ENCODE measurements around the gene RASD1. TPM values are rescaled to one million over a fixed set of nuclear protein-coding genes. Genes with fewer than 3 reads are reported as not detected.
A peak's percentile ranks its signal among the peaks of the same experiment; 100 is the strongest.

Gene RASD1
- total RNA-seq, 1 experiment from 2014 or later: 0.30 TPM

DNA sequence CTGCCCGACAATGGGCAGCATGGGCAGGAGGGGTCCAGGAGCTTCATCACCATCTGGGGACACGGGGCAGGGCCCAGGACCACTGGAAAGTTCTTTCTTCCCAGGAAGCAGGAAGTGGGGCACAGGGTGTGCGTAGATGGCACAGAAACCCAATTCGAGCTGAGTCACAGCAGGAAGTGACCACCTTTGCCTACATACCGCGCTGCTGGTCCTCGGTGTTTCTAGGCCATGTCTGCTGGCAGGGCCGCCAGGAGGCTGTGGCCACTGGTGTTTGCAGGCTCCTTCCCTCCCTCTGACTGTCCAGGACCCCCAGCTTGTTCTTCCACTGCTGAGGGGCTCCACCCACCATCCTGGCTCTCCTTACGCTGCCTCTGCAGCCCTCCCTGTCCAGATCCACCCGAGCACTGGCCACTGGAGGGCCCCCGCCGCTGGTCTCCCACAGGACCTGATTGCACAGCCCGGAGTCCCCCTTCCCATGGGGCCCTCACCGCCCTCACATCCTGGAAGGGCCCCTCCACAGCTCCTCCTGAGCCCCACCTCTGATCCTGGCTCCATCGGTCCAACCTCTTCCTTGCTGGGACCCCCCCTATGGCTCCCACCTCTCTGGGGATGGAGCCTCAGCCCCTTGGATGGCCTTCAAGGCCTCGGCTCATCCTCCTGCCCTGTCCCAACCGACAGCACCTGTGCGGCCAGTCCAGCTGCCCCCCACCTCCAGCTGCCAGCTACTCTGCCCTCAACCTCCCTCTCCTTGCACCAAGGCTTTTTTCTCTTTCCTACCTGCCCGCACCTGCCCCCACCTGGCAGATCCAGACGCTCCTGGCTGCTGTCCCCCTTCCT, 14.5 kb upstream of the RASD1 start:
- Histone ChIP-seq H3K4me2 (ENCODE audit: low read length) (peak overlapping the region; percentile 11; the same call in 1 of the 2 replicates), H3K27me3 (ENCODE audit: insufficient read depth, low read length) (no peaks in the 10 kb centered on the region), H3K9ac (ENCODE audit: low read length) (no peak overlapping the region), H3K9me2 (ENCODE audit: insufficient read depth) (no peaks in the 10 kb centered on the region), H2AFZ (ENCODE audit: low read depth, low read length, poor library complexity, severe bottlenecking) (no peak overlapping the region), H3K4me3 (replicated peaks in 1 of 2; ENCODE audit: low read depth in 1 of 2, low read length in 2 of 2) (no peak overlapping the region), H3K27ac (ENCODE audit: low read depth, low read length) (no peak overlapping the region; the same call in 1 of the 2 replicates), H3K4me1 (ENCODE audit: control insufficient read depth in 1 of 2, insufficient read depth in 2 of 2, low read length in 2 of 2) (peaks cover 5 to 33% of the 10 kb centered on the region in 2 experiments; a peak in 3 of 4 replicates), H3K79me2 (ENCODE audit: insufficient read depth, low read length) (no peaks in the 10 kb centered on the region), H3K9me3 (ENCODE audit: control insufficient read depth in 1 of 2, insufficient read depth in 1 of 2, low read depth in 1 of 2, low read length in 2 of 2) (no peaks in the 10 kb centered on the region), H3K36me3 (ENCODE audit: control insufficient read depth in 1 of 2, insufficient read depth in 2 of 2, low read length in 2 of 2) (no peaks in the 10 kb centered on the region), H4K20me1 (ENCODE audit: insufficient read depth) (no peaks in the 10 kb centered on the region)
- BruUV-seq (replicated peaks): no TSS peak
- ChIA-PET CTCF (interaction anchor here (2.9 kb wide), 1 partner anchor 14 kb away, joined by 19 read pairs; the partner anchor contains the start of gene RASD1), RAD21 (ENCODE audit: low non-redundant PET in 1 of 2, low total read pairs in 2 of 2, uncharacterized antibody in 2 of 2, unreplicated experiment in 2 of 2) (no interaction called here), POLR2A (interaction anchor here (1.4 kb wide), 1 partner anchor 14 kb away, joined by 3 read pairs; no protein-coding TSS in a partner anchor)
- ATAC-seq: no peak
- TF ChIP-seq FOSL1 (IDR thresholded peaks at IDR 0.05; ENCODE audit: low read depth) (no peak), EZH2phosphoT487 (IDR thresholded peaks at IDR 0.05; ENCODE audit: borderline replicate concordance) (no peak), TCF7L2 (IDR thresholded peaks at IDR 0.05; ENCODE audit: borderline replicate concordance, extremely low read depth, insufficient read depth, insufficient read length) (no peak), ZNF274 (IDR thresholded peaks at IDR 0.05; ENCODE audit: low read depth, low read length) (no peak), POLR2AphosphoS5 (IDR thresholded peaks at IDR 0.05; ENCODE audit: low read depth, low read length) (no peak), CEBPB (IDR thresholded peaks at IDR 0.05; ENCODE audit: low read depth) (no peak), EZH2 (IDR thresholded peaks at IDR 0.05) (no peak), EGR1 (IDR thresholded peaks at IDR 0.05; ENCODE audit: low read depth) (no peak), SRF (IDR thresholded peaks at IDR 0.05; ENCODE audit: low read depth) (no peak), YY1 (IDR thresholded peaks at IDR 0.05; ENCODE audit: extremely low read depth, insufficient replicate concordance, low read depth, low read length) (no peak), ZFX (IDR thresholded peaks at IDR 0.05) (no peak), JUND (IDR thresholded peaks at IDR 0.05) (no peak), SIN3A (IDR thresholded peaks at IDR 0.05; ENCODE audit: low read depth) (no peak), SP1 (IDR thresholded peaks at IDR 0.05; ENCODE audit: low read depth) (no peak), ELF1 (IDR thresholded peaks at IDR 0.05; ENCODE audit: borderline replicate concordance, low read depth) (no peak)
- TF ChIP-seq, protein P1, sequence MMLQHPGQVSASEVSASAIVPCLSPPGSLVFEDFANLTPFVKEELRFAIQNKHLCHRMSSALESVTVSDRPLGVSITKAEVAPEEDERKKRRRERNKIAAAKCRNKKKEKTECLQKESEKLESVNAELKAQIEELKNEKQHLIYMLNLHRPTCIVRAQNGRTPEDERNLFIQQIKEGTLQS (IDR thresholded peaks at IDR 0.05): no peak
- TF ChIP-seq, protein P2, sequence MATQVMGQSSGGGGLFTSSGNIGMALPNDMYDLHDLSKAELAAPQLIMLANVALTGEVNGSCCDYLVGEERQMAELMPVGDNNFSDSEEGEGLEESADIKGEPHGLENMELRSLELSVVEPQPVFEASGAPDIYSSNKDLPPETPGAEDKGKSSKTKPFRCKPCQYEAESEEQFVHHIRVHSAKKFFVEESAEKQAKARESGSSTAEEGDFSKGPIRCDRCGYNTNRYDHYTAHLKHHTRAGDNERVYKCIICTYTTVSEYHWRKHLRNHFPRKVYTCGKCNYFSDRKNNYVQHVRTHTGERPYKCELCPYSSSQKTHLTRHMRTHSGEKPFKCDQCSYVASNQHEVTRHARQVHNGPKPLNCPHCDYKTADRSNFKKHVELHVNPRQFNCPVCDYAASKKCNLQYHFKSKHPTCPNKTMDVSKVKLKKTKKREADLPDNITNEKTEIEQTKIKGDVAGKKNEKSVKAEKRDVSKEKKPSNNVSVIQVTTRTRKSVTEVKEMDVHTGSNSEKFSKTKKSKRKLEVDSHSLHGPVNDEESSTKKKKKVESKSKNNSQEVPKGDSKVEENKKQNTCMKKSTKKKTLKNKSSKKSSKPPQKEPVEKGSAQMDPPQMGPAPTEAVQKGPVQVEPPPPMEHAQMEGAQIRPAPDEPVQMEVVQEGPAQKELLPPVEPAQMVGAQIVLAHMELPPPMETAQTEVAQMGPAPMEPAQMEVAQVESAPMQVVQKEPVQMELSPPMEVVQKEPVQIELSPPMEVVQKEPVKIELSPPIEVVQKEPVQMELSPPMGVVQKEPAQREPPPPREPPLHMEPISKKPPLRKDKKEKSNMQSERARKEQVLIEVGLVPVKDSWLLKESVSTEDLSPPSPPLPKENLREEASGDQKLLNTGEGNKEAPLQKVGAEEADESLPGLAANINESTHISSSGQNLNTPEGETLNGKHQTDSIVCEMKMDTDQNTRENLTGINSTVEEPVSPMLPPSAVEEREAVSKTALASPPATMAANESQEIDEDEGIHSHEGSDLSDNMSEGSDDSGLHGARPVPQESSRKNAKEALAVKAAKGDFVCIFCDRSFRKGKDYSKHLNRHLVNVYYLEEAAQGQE (IDR thresholded peaks at IDR 0.05; ENCODE audit: low read depth): no peak
- TF ChIP-seq, protein P3, sequence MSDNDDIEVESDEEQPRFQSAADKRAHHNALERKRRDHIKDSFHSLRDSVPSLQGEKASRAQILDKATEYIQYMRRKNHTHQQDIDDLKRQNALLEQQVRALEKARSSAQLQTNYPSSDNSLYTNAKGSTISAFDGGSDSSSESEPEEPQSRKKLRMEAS (IDR thresholded peaks at IDR 0.05): no peak
- TF ChIP-seq, protein P4, sequence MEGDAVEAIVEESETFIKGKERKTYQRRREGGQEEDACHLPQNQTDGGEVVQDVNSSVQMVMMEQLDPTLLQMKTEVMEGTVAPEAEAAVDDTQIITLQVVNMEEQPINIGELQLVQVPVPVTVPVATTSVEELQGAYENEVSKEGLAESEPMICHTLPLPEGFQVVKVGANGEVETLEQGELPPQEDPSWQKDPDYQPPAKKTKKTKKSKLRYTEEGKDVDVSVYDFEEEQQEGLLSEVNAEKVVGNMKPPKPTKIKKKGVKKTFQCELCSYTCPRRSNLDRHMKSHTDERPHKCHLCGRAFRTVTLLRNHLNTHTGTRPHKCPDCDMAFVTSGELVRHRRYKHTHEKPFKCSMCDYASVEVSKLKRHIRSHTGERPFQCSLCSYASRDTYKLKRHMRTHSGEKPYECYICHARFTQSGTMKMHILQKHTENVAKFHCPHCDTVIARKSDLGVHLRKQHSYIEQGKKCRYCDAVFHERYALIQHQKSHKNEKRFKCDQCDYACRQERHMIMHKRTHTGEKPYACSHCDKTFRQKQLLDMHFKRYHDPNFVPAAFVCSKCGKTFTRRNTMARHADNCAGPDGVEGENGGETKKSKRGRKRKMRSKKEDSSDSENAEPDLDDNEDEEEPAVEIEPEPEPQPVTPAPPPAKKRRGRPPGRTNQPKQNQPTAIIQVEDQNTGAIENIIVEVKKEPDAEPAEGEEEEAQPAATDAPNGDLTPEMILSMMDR (IDR thresholded peaks at IDR 0.05 in 2 of 3, conservative IDR thresholded peaks at IDR 0.05 in 1 of 3; ENCODE audit: borderline replicate concordance in 1 of 3, insufficient read depth in 1 of 3, low read depth in 2 of 3, low read length in 2 of 3): no peak
- intact Hi-C loops (cut with micrococcal nuclease): no loop called here
- no peak for DNase-seq (ENCODE audit: low read depth, low spot score)

All from HCT116 (cell line).